Measurements from ENCODE around the gene DGKQ.

- TF ChIP-seq, protein P1, sequence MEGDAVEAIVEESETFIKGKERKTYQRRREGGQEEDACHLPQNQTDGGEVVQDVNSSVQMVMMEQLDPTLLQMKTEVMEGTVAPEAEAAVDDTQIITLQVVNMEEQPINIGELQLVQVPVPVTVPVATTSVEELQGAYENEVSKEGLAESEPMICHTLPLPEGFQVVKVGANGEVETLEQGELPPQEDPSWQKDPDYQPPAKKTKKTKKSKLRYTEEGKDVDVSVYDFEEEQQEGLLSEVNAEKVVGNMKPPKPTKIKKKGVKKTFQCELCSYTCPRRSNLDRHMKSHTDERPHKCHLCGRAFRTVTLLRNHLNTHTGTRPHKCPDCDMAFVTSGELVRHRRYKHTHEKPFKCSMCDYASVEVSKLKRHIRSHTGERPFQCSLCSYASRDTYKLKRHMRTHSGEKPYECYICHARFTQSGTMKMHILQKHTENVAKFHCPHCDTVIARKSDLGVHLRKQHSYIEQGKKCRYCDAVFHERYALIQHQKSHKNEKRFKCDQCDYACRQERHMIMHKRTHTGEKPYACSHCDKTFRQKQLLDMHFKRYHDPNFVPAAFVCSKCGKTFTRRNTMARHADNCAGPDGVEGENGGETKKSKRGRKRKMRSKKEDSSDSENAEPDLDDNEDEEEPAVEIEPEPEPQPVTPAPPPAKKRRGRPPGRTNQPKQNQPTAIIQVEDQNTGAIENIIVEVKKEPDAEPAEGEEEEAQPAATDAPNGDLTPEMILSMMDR (IDR thresholded peaks at IDR 0.05; ENCODE audit: low read length): no peak
- no peak for TF ChIP-seq EZH2 (optimal IDR thresholded peaks at IDR 0.05; ENCODE audit: low read depth, low read length)
Measured at GRCh38 chr4:948936-949300, 24.5 kb downstream of the DGKQ start.
